ENCODE measurements around the gene ABHD14A. TPM values are rescaled to one million over a fixed set of nuclear protein-coding genes. Genes with fewer than 3 reads are reported as not detected.

ABHD14A gene
- total and polyA plus RNA-seq, 2 of the 13 experiments (the other 11 are each of a cell fraction or from before 2014, with no cell fraction given), result 29.5 to 46.9 TPM

GRCh38 chr3:51950899-51951298 lies 24.0 kb upstream of the ABHD14A start:
- no peak overlapping the region for H2AFZ ChIP-seq (ENCODE audit: low read length)
- H3K4me1 ChIP-seq (ENCODE audit: insufficient read depth, low read length), result peaks cover 20% of the 10 kb centered on the region
- POLR2A ChIA-PET, result interaction anchor here (1.0 to 1.9 kb wide), 3 partner anchors 9 to 24 kb away, joined by 3 to 13 read pairs (median 3); partner anchors contain the start of genes ABHD14A, ABHD14B, PARP3 and RRP9
- no peaks in the 10 kb centered on the region for H3K79me2 ChIP-seq (ENCODE audit: insufficient read depth, low read length)
- DNase-seq (ENCODE audit: low spot score), result no peak
- no peak overlapping the region for H3K9ac ChIP-seq (ENCODE audit: insufficient read depth, low read depth, low read length)
- intact Hi-C loops (cut with micrococcal nuclease; ENCODE audit: unreplicated experiment) (no loop called here), in situ Hi-C loops (cut with HindIII; ENCODE audit: extremely low pct_ligation_motif_present, low pct_unique_long_range_greater_than_20kb) (no loop called here)
- H3K27ac ChIP-seq (ENCODE audit: extremely low read length, insufficient read depth, low read length), result no peak overlapping the region
- H3K27me3 ChIP-seq (ENCODE audit: control insufficient read depth in 1 of 2, insufficient read depth in 2 of 2, low read length in 2 of 2), result no peaks in the 10 kb centered on the region
- CTCF ChIA-PET (ENCODE audit: low intra/inter-chr PET ratio, low total read pairs), result no interaction called here
- no peak overlapping the region for H3K4me3 ChIP-seq (replicated peaks in 1 of 3; ENCODE audit: insufficient read depth in 1 of 3, low read depth in 2 of 3, low read length in 3 of 3)
- H3K9me3 ChIP-seq (ENCODE audit: low read length), result no peaks in the 10 kb centered on the region
- no peak for ATAC-seq
- no peaks in the 10 kb centered on the region for H4K20me1 ChIP-seq (ENCODE audit: insufficient read depth, low read length)
- 8% methylated on average over 2 of the region's 2 CpGs for WGBS (ENCODE audit: low lambda C conversion rate)
- BruUV-seq (replicated peaks), result no TSS peak
- no peaks in the 10 kb centered on the region for H3K36me3 ChIP-seq (replicated peaks in 1 of 2; ENCODE audit: control insufficient read depth in 1 of 2, insufficient read depth in 2 of 2, low read length in 2 of 2)
- FAIRE-seq, result peak; percentile 8
- H3K4me2 ChIP-seq (ENCODE audit: low read depth, low read length), result no peak overlapping the region
- TF ChIP-seq MED1 (CRISPR knock-in tag; IDR thresholded peaks at IDR 0.05), result 0 out of 2 replicates have a peak, but pooled peaks have one; percentile 24
- 0 out of 2 replicates have a peak, but pooled peaks have one; percentile 13 for TF ChIP-seq GATAD2A (CRISPR knock-in tag; IDR thresholded peaks at IDR 0.05)
- TF ChIP-seq CEBPB (IDR thresholded peaks at IDR 0.05; ENCODE audit: borderline replicate concordance, low read depth, low read length), result peak; percentile 60
- TF ChIP-seq TEAD3 (CRISPR knock-in tag; optimal IDR thresholded peaks at IDR 0.05; ENCODE audit: borderline replicate concordance), result peak; percentile 89
- peak; percentile 53; the same call in 1 of the 2 replicates for TF ChIP-seq PAXIP1 (CRISPR knock-in tag; conservative IDR thresholded peaks at IDR 0.05)
- TF ChIP-seq NR2F6 (IDR thresholded peaks at IDR 0.05), result peak; percentile 48
- TF ChIP-seq NR2F6 (CRISPR knock-in tag; IDR thresholded peaks at IDR 0.05), result peak; percentile 68; the same call in 1 of the 2 replicates
- TF ChIP-seq NR2F1 (CRISPR knock-in tag; IDR thresholded peaks at IDR 0.05), result peak; percentile 28 to 42; a peak in 1 of 4 replicates
- no peak for TF ChIP-seq STAT5B (CRISPR knock-in tag; IDR thresholded peaks at IDR 0.05)
- no peak for TF ChIP-seq PBX3 (CRISPR knock-in tag; IDR thresholded peaks at IDR 0.05; ENCODE audit: borderline replicate concordance)
- peak; percentile 50; the same call in 1 of the 2 replicates for TF ChIP-seq NR2C2 (CRISPR knock-in tag; IDR thresholded peaks at IDR 0.05; ENCODE audit: borderline replicate concordance)
- peak; percentile 39 for TF ChIP-seq SALL1 (CRISPR knock-in tag; IDR thresholded peaks at IDR 0.05)
- no peak for TF ChIP-seq KLF12 (CRISPR knock-in tag; IDR thresholded peaks at IDR 0.05; ENCODE audit: borderline replicate concordance)
- peak; percentile 51; the same call in 1 of the 2 replicates for TF ChIP-seq ESRRA (CRISPR knock-in tag; IDR thresholded peaks at IDR 0.05; ENCODE audit: low read depth)
- no peak for TF ChIP-seq ZNF761 (CRISPR knock-in tag; conservative IDR thresholded peaks at IDR 0.05)
- TF ChIP-seq CBX1 (IDR thresholded peaks at IDR 0.05; ENCODE audit: low read depth), result no peak
- 0 out of 2 replicates have a peak, but pooled peaks have one; percentile 30 for TF ChIP-seq PHF21A (CRISPR knock-in tag; IDR thresholded peaks at IDR 0.05)
- peak; percentile 65 for TF ChIP-seq HNF4A (CRISPR knock-in tag; IDR thresholded peaks at IDR 0.05)
- peak; percentile 67 for TF ChIP-seq CEBPG (CRISPR knock-in tag; IDR thresholded peaks at IDR 0.05)
- TF ChIP-seq ZNF770 (CRISPR knock-in tag; IDR thresholded peaks at IDR 0.05), result peak; percentile 84

All from HepG2 (cell line).